H1 (cell line): ENCODE measurements around the gene CBLB. TPM values are rescaled to one million over a fixed set of nuclear protein-coding genes. Genes with fewer than 3 reads are reported as not detected.

Experiments
- CBX5 ChIP-seq: fragments of 300-800, 300-1000 bp; sonication (generic); IDR thresholded peaks from 2 replicates; pipeline ENCODE4 v1.7.1; 2016; ENCODE audit warnings: antibody characterized with exemption, low read length, low read depth
- CHD1 ChIP-seq: IDR thresholded peaks from 2 replicates; pipeline ENCODE4 v1.6.1; 2012; ENCODE audit warnings: low read depth, low read length, improper control_type of control experiment
- CHD7 ChIP-seq: fragments of 300-600 bp; sonication (generic); IDR thresholded peaks from 2 replicates; pipeline ENCODE4 v1.7.1; 2012; ENCODE audit warnings: low read length, moderate library complexity, mild to moderate bottlenecking, inconsistent platforms; ENCODE audit not compliant: insufficient replicate concordance
- CTCF ChIP-seq, 3 experiments: IDR thresholded peaks; 1 replicate in 2 of 3; 2 replicates in 1 of 3; pipeline versions ENCODE4 v1.5.1 to v1.6.1; 2011; ENCODE audit warnings: low read length in 3 of 3, mild to moderate bottlenecking in 3 of 3, inconsistent platforms in 2 of 3, low read depth in 1 of 3, moderate library complexity in 1 of 3; ENCODE audit not compliant: insufficient read depth in 1 of 3; ENCODE audit errors: control extremely low read depth in 1 of 3
- RAD21 ChIP-seq, 2 experiments: IDR thresholded peaks in 1 of 2; conservative IDR thresholded peaks in 1 of 2; 2 replicates each; pipeline ENCODE4 v1.6.1; 2011; ENCODE audit warnings: low read depth in 2 of 2, low read length in 2 of 2, improper control_type of control experiment in 1 of 2, inconsistent platforms in 1 of 2, mild to moderate bottlenecking in 1 of 2, moderate library complexity in 1 of 2
- SP1 ChIP-seq: IDR thresholded peaks from 2 replicates; pipeline ENCODE4 v1.6.1; 2011; ENCODE audit warnings: low read depth, low read length
- polyA plus RNA-seq, 7 experiments: library from polyadenylated mRNA; depleted of rRNA in 3 of 7; stranded (reverse) in 5 of 7; unstranded in 2 of 7; fragments of >200 nt in 5 of 7; fragments of 200-250 nt in 2 of 7; gene quantifications; 1 replicate in 5 of 7; 2 replicates in 1 of 7; 4 replicates in 1 of 7; pipeline versions ENCODE4 v1.2.1 to v1.2.3, GENCODE V29; 2011 to 2013; ENCODE audit warnings: missing spikeins in 2 of 7, mixed read lengths in 2 of 7
- total RNA-seq: library from RNA; stranded (reverse); fragmentation: NEBNext Ultra II Directional; extraction: Animal tissue kit (Norgen Biotek cat#: 25700); gene quantifications from 2 replicates; pipeline ENCODE4 v1.2.1, GENCODE V29; 2021

Gene CBLB
- total and polyA plus RNA-seq, 2 of the 8 experiments (the other 6 are each of a cell fraction or from before 2014, with no cell fraction given), result 14.5 to 26.0 TPM

GRCh38 chr3:105626739-105627138, 242.1 kb downstream of the CBLB start (continued):
- TF ChIP-seq CHD7 (no peak), RAD21 (IDR thresholded peaks at IDR 0.05 in 1 of 2, conservative IDR thresholded peaks at IDR 0.05 in 1 of 2; ENCODE audit: low read depth in 2 of 2, low read length in 2 of 2) (no peak), CBX5 (no peak), CHD1 (no peak), CTCF (IDR thresholded peaks at IDR 0.05; ENCODE audit: control extremely low read depth in 1 of 3, insufficient read depth in 1 of 3, low read depth in 1 of 3, low read length in 3 of 3) (no peak), SP1 (no peak)
